Natural killer cell (primary cell): ENCODE data around the gene SF3A1. TPM values are rescaled to one million over a fixed set of nuclear protein-coding genes. Genes with fewer than 3 reads are reported as not detected.
A peak's percentile ranks its signal among the peaks of the same experiment; 100 is the strongest.

Source experiments
- ATAC-seq, 3 donors: fragments of 150-1000 bp in 2 of 3; fragments of 200-7000 bp in 1 of 3; cut with Tn5 transposase; 1 replicate in 1 of 3; 2 replicates in 2 of 3; pipeline ENCODE4 v1.10.0; 2021; ENCODE audit warnings: mild to moderate bottlenecking in 2 of 3, moderate library complexity in 2 of 3
- DNase-seq, 2 donors: peaks; one replicate each; pipeline versions ENCODE4 v3.0.0 to v3.0.0-alpha.2; 2013 to 2021; ENCODE audit warnings: mixed read lengths in 1 of 2
- H3K27ac ChIP-seq: one replicate; pipeline ENCODE4 v1.5.1; 2013; ENCODE audit warnings: mild to moderate bottlenecking, low read length
- H3K27me3 ChIP-seq: one replicate; pipeline ENCODE4 v1.6.1; 2013; ENCODE audit warnings: low read length; ENCODE audit not compliant: control insufficient read depth, insufficient read depth
- H3K36me3 ChIP-seq: one replicate; pipeline ENCODE4 v1.6.1; 2013; ENCODE audit warnings: low read length; ENCODE audit not compliant: control insufficient read depth, insufficient read depth
- H3K4me1 ChIP-seq: one replicate; pipeline ENCODE4 v1.6.1; 2013; ENCODE audit warnings: low read length; ENCODE audit not compliant: control insufficient read depth, insufficient read depth
- H3K4me3 ChIP-seq: one replicate; pipeline ENCODE4 v1.5.1; 2013; ENCODE audit warnings: low read length
- H3K9me3 ChIP-seq: one replicate; pipeline ENCODE4 v1.6.1; 2013; ENCODE audit warnings: low read length; ENCODE audit not compliant: control insufficient read depth, insufficient read depth
- H3K27ac Mint-ChIP-seq, 2 donors: one replicate each; pipeline ENCODE4 v1.8.0; 2022; ENCODE audit warnings: mild to moderate bottlenecking in 2 of 2, mixed read lengths in 2 of 2, moderate library complexity in 1 of 2
- H3K27me3 Mint-ChIP-seq, 2 donors: one replicate each; pipeline ENCODE4 v1.8.0; 2022; ENCODE audit warnings: low read depth in 2 of 2, mixed read lengths in 2 of 2
- H3K36me3 Mint-ChIP-seq: one replicate; pipeline ENCODE4 v1.8.0; 2022; ENCODE audit warnings: mixed read lengths
- H3K4me1 Mint-ChIP-seq, 2 donors: one replicate each; pipeline ENCODE4 v1.8.0; 2022; ENCODE audit warnings: mixed read lengths in 2 of 2
- H3K4me3 Mint-ChIP-seq: one replicate; pipeline ENCODE4 v1.8.0; 2022; ENCODE audit warnings: mild to moderate bottlenecking, moderate library complexity, mixed read lengths
- H3K9me3 Mint-ChIP-seq, 2 donors: one replicate each; pipeline ENCODE4 v1.8.0; 2022; ENCODE audit warnings: mixed read lengths in 2 of 2
- WGBS: methylation state at CpG from one replicate; pipeline ENCODE4 v1.1.7; 2013; ENCODE audit warnings: missing lambda C conversion rate; ENCODE audit not compliant: insufficient coverage; 5-methylcytosine and 5-hydroxymethylcytosine counted together
- intact Hi-C: fragments of 100-400 bp; cut with micrococcal nuclease; formaldehyde crosslinking; loops from one replicate; pipeline ENCODE4 v1.14.2; 2022
- total RNA-seq, 4 donors: library from RNA; stranded (reverse); fragments of 120-200 nt in 1 of 4; gene quantifications; one replicate each; pipeline versions ENCODE4 v1.2.3 to v1.2.4, GENCODE V29; 2013 to 2022
- TF ChIP-seq, protein P1 (sequence below): fragments of 200-600 bp; IDR thresholded peaks from one replicate; pipeline ENCODE4 v1.8.0; 2022; ENCODE audit warnings: antibody characterized with exemption

Gene SF3A1
- total RNA-seq, 3 donors from 2014 or later (not counting 1 experiment from before 2014, with no cell fraction given): 309 to 340 (median 319) TPM

- Histone ChIP-seq H3K4me3 (no peak overlapping the region), H3K4me1 (peaks cover 40% of the 10 kb centered on the region), H3K27ac (no peak overlapping the region), H3K9me3 (no peaks in the 10 kb centered on the region), H3K36me3 (peaks cover 57% of the 10 kb centered on the region), H3K27me3 (no peaks in the 10 kb centered on the region)
- Mint-ChIP-seq H3K27me3 (no peaks in the 10 kb centered on the region), H3K4me1 (peaks cover 61 to 65% of the 10 kb centered on the region in 2 donors), H3K4me3 (no peak overlapping the region), H3K27ac (peak overlapping the region; percentile 82 to 92), H3K36me3 (no peaks in the 10 kb centered on the region), H3K9me3 (no peaks in the 10 kb centered on the region)
- TF ChIP-seq, protein P1, sequence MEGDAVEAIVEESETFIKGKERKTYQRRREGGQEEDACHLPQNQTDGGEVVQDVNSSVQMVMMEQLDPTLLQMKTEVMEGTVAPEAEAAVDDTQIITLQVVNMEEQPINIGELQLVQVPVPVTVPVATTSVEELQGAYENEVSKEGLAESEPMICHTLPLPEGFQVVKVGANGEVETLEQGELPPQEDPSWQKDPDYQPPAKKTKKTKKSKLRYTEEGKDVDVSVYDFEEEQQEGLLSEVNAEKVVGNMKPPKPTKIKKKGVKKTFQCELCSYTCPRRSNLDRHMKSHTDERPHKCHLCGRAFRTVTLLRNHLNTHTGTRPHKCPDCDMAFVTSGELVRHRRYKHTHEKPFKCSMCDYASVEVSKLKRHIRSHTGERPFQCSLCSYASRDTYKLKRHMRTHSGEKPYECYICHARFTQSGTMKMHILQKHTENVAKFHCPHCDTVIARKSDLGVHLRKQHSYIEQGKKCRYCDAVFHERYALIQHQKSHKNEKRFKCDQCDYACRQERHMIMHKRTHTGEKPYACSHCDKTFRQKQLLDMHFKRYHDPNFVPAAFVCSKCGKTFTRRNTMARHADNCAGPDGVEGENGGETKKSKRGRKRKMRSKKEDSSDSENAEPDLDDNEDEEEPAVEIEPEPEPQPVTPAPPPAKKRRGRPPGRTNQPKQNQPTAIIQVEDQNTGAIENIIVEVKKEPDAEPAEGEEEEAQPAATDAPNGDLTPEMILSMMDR: no peak
- no peak for ATAC-seq
- intact Hi-C loops: loop anchor here (5.0 kb wide), 1 partner anchor 44 kb away; no protein-coding TSS in a partner anchor
- no peak for DNase-seq
- 92% methylated on average over 3 of the region's 3 CpGs for WGBS
Measured at GRCh38 chr22:30351226-30351625, 5.5 kb downstream of the SF3A1 start.

DNA sequence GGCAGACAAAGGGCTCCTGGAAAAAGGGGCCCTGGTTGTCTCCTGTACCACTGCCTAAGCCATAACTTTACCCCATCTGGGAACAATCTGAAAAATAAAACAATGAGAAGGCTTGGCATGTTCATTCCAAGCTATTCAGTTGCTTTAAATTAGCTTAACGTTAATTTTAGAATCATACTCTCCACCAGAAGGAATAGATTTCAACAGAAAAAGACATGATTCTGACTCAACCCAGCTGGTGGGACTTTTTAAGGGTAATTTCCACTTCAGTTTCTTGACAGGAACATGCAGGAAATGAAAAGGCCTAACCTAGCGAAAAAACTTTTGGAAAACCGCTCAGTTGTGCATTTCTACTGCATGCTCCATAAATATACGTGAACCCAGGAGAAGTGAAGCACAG lies 7.9 kb downstream of the SF3A1 start:
- H3K36me3 Mint-ChIP-seq: no peaks in the 10 kb centered on the region
- no peak overlapping the region for H3K4me3 ChIP-seq
- DNase-seq: no peak
- WGBS: 78% methylated on average over 4 of the region's 4 CpGs
- TF ChIP-seq, protein P1: no peak
- H3K4me1 Mint-ChIP-seq: peaks cover 38 to 41% of the 10 kb centered on the region in 2 donors
- H3K27ac Mint-ChIP-seq: no peak overlapping the region
- ATAC-seq: no peak
- no peaks in the 10 kb centered on the region for H3K27me3 ChIP-seq
- H3K9me3 ChIP-seq: no peaks in the 10 kb centered on the region
- no peak overlapping the region for H3K4me3 Mint-ChIP-seq
- intact Hi-C loops: no loop called here
- H3K27ac ChIP-seq: no peak overlapping the region
- H3K27me3 Mint-ChIP-seq: no peaks in the 10 kb centered on the region
- no peaks in the 10 kb centered on the region for H3K9me3 Mint-ChIP-seq
- peaks cover 81% of the 10 kb centered on the region for H3K36me3 ChIP-seq
- peaks cover 17% of the 10 kb centered on the region for H3K4me1 ChIP-seq

GRCh38 chr22:30348404-30348803 lies 8.3 kb downstream of the SF3A1 start:
- no peak for DNase-seq
- H3K9me3 Mint-ChIP-seq: no peaks in the 10 kb centered on the region
- Histone ChIP-seq H3K27me3 (no peaks in the 10 kb centered on the region), H3K36me3 (peaks cover 85% of the 10 kb centered on the region), H3K27ac (no peak overlapping the region), H3K4me1 (peaks cover 14% of the 10 kb centered on the region), H3K9me3 (no peaks in the 10 kb centered on the region), H3K4me3 (no peak overlapping the region)
- no peaks in the 10 kb centered on the region for H3K27me3 Mint-ChIP-seq
- H3K4me3 Mint-ChIP-seq: no peak overlapping the region
- peaks cover 34 to 38% of the 10 kb centered on the region in 2 donors for H3K4me1 Mint-ChIP-seq
- intact Hi-C loops: no loop called here
- no peak overlapping the region for H3K27ac Mint-ChIP-seq
- 89% methylated on average over 4 of the region's 4 CpGs for WGBS
- no peak for ATAC-seq
- TF ChIP-seq, protein P1: no peak
- H3K36me3 Mint-ChIP-seq: no peaks in the 10 kb centered on the region

GRCh38 chr22:30347255-30347892 lies 9.3 kb downstream of the SF3A1 start:
- no peak overlapping the region for H3K4me3 ChIP-seq
- no peaks in the 10 kb centered on the region for H3K9me3 Mint-ChIP-seq
- ATAC-seq (no peak), DNase-seq (no peak)
- H3K9me3 ChIP-seq: no peaks in the 10 kb centered on the region
- peaks cover 88% of the 10 kb centered on the region for H3K36me3 ChIP-seq
- no peak overlapping the region for H3K4me3 Mint-ChIP-seq
- H3K4me1 ChIP-seq: peaks cover 6% of the 10 kb centered on the region
- no peaks in the 10 kb centered on the region for H3K36me3 Mint-ChIP-seq
- H3K4me1 Mint-ChIP-seq: peaks cover 25 to 29% of the 10 kb centered on the region in 2 donors
- H3K27me3 ChIP-seq: no peaks in the 10 kb centered on the region
- intact Hi-C loops: no loop called here
- no peaks in the 10 kb centered on the region for H3K27me3 Mint-ChIP-seq
- TF ChIP-seq, protein P1: no peak
- WGBS: 58% methylated on average over 5 of the region's 5 CpGs
- H3K27ac Mint-ChIP-seq: peak overlapping the region in 1 of 2 donors; percentile 31
- no peak overlapping the region for H3K27ac ChIP-seq
